Stimulated activated CD4-positive, alpha-beta T cell treated with anti-CD3 and anti-CD28 coated beads, Interleukin-1b, Interleukin-23, amount 100 ng/mL, for 24 hours (primary cell): ENCODE measurements around the gene MYH15.

ENCODE experiments used
- DNase-seq, 4 experiments: peaks; one replicate each; pipeline ENCODE4 v3.0.0-alpha.2; 2020; ENCODE audit warnings: low read depth in 4 of 4, low spot score in 1 of 4

The MYH15 gene

GRCh38 chr3:108416111-108416869 is 94.1 kb downstream of the MYH15 start:
- DNase-seq: no peak

GRCh38 chr3:108415661-108416060 is 94.7 kb downstream of the MYH15 start:
- no peak for DNase-seq

GRCh38 chr3:108414007-108414406 is 96.4 kb downstream of the MYH15 start:
- no peak for DNase-seq

- DNase-seq: no peak
Observed at GRCh38 chr3:108412121-108412750, 98.2 kb downstream of the MYH15 start.

GRCh38 chr3:108410531-108410984 is 99.8 kb downstream of the MYH15 start:
- no peak for DNase-seq

- no peak for DNase-seq
Observed at GRCh38 chr3:108409800-108410178, 100.6 kb downstream of the MYH15 start.

GRCh38 chr3:108408883-108409799 is 101.3 kb downstream of the MYH15 start:
- DNase-seq: no peak

- no peak for DNase-seq
Observed at GRCh38 chr3:108407886-108408285, 102.5 kb downstream of the MYH15 start.

GRCh38 chr3:108406661-108407206 is 103.7 kb downstream of the MYH15 start:
- no peak for DNase-seq

GRCh38 chr3:108406063-108406660 is 104.2 kb downstream of the MYH15 start:
- no peak for DNase-seq

GRCh38 chr3:108404368-108404767 is 106.0 kb downstream of the MYH15 start:
- DNase-seq: no peak

GRCh38 chr3:108403686-108404345 is 106.6 kb downstream of the MYH15 start:
- no peak for DNase-seq

- DNase-seq: no peak
Observed at GRCh38 chr3:108403198-108403597, 107.2 kb downstream of the MYH15 start.

GRCh38 chr3:108401836-108402235 is 108.6 kb downstream of the MYH15 start:
- no peak for DNase-seq

GRCh38 chr3:108398510-108398909 is 111.9 kb downstream of the MYH15 start:
- no peak for DNase-seq

GRCh38 chr3:108396336-108396735 is 114.1 kb downstream of the MYH15 start:
- no peak for DNase-seq

- DNase-seq: no peak
Observed at GRCh38 chr3:108394563-108394962, 115.8 kb downstream of the MYH15 start.

GRCh38 chr3:108394016-108394415 is 116.4 kb downstream of the MYH15 start:
- DNase-seq: no peak

- DNase-seq: no peak
Observed at GRCh38 chr3:108393128-108393900, 117.1 kb downstream of the MYH15 start.
